Measurements from ENCODE around the gene MID1. TPM values are rescaled to one million over a fixed set of nuclear protein-coding genes. Genes with fewer than 3 reads are reported as not detected.
"Not testable (repeated sequence)": the region's sequence is repeated elsewhere in the genome, so short reads cannot be mapped to it uniquely, and the experiment has no call there.

Gene MID1
- polyA plus RNA-seq, 1 donor = 22.2 TPM

DNA sequence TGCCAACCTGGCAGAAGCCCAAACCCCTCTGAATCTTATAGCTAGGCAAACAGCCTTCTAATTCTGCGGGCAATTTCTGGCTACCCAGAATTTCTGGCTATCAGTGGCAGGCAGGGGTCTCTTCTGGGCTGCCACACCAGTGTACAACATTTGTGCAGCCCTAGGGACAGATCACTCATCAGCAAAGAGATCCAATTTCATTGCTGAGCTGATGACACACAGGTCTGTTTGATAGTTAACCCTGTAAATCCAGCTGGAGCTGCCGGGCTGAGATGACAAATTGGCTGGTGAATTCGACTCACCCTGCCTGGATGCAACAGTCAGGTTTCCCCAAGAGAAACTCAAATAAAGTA, 2.4 kb downstream of the MID1 start:
- no peak for DNase-seq (ENCODE audit: low read depth)

DNA sequence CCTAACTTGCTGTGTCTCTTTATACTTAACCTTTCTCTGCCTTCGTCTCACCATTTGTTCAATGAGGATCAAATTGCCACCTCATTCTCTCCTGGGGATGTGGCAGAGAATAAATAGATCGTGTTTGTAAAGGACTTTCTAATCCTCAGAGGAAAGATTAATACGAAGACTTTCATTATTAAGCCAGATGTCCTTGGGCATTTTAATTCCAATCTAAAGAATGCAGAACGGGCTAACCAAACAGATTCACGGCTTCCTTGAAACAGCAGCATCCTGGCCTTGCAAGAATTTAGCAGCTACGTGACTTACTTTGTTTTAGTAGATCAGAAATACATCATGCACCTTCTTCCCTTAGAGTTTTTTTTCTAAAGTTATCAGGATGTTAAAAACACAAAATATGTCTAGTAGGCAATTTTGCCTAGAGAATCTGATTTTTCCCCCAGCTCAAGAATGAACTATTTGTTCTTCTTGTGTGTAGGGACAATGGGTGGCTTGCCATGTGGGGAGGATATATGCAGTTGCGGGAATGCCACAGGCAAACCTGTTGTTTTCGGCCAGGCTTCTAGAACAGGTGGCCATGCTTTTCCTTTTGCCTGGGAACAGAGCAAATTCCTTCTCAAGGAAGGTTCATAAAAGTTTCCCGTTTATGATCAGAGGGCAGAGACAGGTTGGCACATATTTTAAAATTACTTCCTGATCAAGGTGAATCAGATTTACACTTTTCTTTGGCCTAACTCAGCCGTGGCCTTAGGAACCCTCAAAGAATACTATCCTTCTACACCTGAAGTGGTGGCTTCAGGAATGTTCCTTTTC, 3.0 kb downstream of the MID1 start:
- no peak for DNase-seq (ENCODE audit: low read depth)

- no peak for DNase-seq (ENCODE audit: low read depth)
Observed at GRCh38 chrX:10615931-10616774, 4.2 kb downstream of the MID1 start.

DNA sequence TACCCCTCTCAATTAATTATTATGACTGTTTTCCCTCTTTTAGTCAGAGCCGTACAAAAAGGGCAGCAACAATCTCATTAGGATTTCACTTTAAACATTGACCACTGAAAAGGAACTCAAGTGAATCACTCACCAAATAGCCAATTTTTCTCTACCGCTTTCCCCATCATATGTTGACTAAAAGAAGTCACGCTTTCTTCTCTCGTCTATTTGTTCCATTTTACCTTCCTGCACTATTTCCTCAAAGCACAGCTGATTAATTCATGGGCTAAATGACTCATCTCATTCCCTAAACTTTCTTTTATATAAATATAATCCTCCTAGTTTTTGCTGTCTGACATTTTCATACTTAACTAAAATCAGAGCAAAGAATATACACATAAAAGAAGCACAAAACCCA, 8.2 kb downstream of the MID1 start:
- no peak for DNase-seq (ENCODE audit: low read depth)

DNA sequence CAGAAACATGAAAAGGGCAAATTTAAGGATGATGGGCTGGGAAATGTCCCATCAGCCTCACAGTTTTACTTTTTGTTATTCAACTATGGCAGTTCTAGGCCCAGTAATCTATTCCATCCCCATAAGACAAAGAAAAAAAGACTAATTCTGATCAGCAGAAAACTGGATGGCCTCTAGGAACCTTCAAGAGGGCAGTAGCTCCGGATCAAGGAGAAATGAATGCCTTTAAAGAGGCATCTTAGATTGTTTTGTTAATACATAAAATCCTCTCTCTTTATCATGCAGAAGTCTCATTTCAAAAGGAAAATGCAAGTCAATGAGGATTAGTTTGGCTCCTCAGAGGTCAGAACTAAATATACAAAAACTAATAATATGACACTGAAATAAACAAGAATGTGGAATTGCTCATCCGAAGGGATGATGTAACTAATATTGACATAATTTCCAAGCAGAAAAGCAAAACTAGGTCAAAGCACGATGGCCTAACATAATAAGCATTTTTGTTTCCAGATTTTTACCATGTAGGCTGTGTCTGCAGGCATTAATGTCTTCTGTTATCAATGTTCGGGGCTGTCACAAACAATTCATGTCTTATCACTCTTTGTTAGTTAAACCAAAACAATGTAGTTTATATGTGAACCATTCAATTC, 8.8 kb downstream of the MID1 start:
- DNase-seq (ENCODE audit: low read depth) = no peak

GRCh38 chrX:10608099-10608498, 12.3 kb downstream of the MID1 start:
- DNase-seq (ENCODE audit: low read depth) = no peak

DNA sequence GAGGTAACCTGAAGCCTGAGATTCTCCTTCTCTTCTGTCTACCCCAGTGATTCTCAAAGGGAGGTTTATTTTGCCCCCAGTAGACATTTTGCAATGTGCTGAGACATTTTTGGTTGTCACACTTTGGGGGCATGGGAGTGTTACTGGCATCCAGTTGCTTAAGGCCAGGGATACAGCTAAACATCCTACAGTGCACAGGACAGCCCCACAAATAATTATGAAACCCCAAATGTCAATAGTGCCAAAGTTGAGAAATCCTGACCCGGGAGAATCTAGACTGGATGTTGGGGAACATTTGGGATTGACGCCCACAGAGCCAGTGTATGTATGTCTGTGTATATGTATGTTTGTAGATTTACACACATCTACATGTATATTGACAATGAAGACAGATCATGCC, 13.2 kb downstream of the MID1 start:
- DNase-seq (ENCODE audit: low read depth) = no peak

DNA sequence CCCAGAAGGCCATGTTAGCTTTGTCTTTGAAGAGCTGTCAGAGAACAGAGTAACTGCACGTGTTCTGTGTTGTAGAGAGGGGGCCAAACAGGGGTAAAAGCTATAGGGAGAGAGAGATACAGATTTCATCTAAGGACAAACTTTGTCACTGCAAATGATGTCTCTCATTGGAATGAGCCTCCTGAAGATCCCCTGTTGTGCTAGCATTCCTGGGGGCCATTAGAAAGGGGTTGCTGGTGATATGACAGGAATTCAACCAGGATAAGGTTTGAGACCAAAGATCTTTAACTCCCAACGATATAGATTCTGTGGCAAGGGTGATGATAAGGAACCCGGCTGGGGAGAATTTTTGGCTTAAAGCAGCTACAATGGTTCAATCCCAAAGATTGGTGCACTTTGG, 16.8 kb downstream of the MID1 start:
- DNase-seq (ENCODE audit: low read depth) = no peak

DNA sequence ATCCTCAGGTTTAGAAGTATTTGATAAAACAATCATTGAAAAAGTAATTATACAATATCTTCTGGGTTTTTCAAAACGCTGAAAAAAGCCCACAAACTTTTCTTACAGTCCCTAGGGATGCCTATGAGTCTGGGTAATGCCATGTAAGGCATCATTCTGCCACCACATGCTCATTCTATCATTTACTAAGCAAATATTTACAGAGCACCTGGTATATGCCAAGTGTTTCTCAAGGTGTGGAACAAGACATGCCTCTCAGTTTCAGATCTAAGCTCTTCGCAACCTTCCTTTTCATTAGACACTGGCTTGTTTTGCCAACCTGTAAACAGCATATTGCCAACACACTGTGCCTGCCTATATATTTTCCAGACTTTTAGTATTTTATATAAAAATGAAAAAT, 17.7 kb downstream of the MID1 start:
- DNase-seq (ENCODE audit: low read depth) = no peak

DNA sequence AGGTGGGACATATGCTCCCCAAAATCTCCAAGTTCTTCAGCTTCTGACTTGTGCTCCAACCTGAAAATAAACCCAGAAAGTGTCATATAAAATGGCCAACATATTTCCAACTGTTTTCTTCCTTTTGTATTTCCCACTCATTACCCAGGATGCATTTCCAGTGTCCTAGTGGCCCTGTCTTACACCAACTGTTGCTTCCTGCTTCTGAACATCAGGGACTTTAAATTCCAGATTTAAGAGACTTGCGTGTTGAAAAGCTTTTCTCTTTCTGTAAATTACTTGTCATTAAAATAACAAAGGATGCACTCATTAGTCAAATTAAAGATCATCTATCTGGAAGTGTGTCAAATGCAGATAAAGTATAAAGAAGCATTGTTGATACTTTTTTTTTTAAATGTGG, 19.9 kb downstream of the MID1 start:
- DNase-seq (ENCODE audit: low read depth) = no peak

- no peak for DNase-seq (ENCODE audit: low read depth)
Observed at GRCh38 chrX:10598540-10598939, 21.8 kb downstream of the MID1 start.

- DNase-seq (ENCODE audit: low read depth) = no peak
Observed at GRCh38 chrX:10597871-10598270, 22.5 kb downstream of the MID1 start.

- no peak for DNase-seq (ENCODE audit: low read depth)
Observed at GRCh38 chrX:10591363-10592335, 28.7 kb downstream of the MID1 start.

DNA sequence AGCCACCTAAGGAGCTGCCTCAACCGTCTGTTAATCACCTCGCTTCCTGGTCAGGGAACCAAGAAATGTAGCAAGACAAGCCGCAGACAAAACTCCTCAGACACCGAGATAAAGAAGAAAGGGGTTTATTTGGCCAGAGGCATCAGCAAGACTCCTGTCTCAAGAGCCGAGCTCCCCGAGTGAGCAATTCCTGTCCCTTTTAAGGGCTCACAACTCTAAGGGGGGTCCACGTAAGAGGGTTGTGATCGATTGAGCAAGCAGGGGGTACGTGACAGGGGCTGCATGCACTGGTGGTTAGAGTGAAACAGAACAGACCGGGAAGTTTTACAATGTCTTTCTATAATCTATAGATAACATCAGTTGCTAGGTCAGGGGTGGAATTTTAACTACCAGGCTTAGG, 30.6 kb downstream of the MID1 start:
- DNase-seq (ENCODE audit: low read depth) = not testable (repeated sequence)

DNA sequence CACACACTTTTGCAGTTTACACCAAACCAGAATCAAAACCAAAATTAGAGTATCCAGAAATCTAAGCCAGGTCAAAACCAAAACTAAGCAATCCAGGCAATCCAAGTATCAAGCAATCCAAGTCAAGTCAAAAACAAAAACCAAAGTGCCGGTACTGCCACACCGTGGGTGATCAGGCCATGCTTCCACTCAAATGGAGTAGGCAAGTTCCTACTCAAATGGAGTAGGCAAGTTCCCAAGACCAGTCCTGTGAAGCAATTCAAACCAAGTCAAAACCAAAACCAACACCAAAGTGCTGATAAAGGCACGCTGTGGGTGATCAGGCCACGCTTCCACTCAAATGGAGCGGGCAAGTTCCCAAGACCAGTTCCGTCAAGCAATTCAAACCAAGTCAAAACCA, 31.3 kb downstream of the MID1 start:
- no peak for DNase-seq (ENCODE audit: low read depth)

DNA sequence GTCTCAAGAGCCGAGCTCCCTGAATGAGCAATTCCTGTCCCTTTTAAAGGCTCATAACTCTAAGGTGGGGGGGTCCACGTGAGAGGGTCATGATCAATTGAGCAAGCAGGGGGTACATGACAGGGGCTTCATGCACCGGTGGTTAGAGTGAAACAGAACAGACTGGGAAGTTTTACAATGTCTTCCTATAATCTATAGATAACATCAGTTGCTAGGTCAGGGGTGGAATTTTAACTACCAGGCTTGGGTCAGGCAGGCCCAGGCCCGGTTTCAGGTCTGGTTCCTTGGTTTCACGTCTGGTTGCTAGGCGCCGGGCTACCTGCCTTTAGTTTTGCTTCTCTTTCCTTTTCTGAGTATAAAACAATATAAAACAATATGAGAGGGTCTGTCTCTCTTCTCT, 35.5 kb downstream of the MID1 start:
- DNase-seq (ENCODE audit: low read depth) = not testable (repeated sequence)

DNA sequence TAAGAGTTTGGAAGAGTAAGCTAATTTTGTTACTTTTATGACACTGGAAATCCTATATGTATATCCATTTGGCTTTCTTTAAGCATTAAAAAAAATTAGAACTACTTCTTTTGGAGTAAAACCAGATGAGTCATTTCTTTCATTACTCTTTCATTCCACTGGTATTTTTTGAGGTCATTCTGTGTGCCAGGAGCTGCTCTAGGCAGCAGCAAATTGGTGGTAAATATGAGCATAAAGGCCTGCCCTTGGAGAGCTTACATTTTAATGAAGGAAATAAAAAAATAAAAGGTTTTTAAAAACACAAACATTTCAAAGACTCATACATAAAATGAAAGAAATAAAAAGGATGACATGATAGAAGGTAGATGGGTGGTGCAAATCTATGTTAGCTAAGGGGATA, 37.4 kb downstream of the MID1 start:
- DNase-seq (ENCODE audit: low read depth) = no peak

GRCh38 chrX:10582215-10582733, 38.1 kb downstream of the MID1 start:
- DNase-seq (ENCODE audit: low read depth) = no peak

DNA sequence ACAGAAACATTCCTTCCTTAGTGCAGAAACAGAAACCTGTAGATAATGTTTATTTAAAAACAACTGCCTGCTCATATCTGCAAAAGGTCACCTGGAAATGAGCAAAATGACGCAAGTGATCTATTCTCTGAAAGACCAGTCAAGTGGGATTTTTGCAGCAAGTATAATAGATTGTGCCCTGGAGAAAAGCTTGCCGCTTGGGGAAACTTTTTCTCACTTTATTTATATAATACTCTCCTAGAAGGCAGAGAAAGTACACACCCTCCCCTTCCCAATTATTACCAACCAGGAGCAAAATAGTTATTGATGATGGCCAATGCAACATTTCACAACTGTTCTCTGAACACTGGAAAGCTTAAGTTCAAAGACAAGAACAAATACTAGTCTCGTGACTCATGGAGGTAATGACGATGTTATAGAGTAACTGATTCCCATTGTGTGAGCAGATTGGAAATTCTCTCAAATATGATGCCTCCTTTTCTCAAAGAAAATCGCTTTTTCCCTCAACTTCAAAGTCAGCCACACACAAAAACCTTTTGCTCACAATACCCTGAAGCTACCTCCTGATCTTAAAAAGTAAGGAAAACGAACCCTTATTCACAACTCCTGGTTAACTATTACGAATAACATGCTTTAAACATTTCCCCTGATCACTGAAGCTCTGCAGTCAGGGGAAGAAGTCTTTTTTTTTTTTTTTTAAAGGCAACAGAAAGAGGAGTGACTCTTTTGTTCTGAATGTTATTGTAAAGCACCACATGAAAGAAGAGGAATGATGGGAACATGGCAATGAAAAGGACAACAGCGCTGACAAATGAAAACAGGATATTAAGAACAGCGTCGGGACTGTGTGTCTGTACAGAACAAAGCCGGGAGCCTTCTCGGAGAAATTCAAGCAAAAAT, 41.0 kb downstream of the MID1 start:
- DNase-seq (ENCODE audit: low read depth) = no peak

- DNase-seq (ENCODE audit: low read depth) = no peak
Observed at GRCh38 chrX:10578527-10578926, 41.9 kb downstream of the MID1 start.
